ENCODE results near the gene IL26.

- TF ChIP-seq POLR2AphosphoS5 (IDR thresholded peaks at IDR 0.05): no peak
- TF ChIP-seq CTCF (IDR thresholded peaks at IDR 0.05): peak in 1 of 4 experiments; percentile 12
- no peak for TF ChIP-seq POLR2A (IDR thresholded peaks at IDR 0.05)
- no peak for TF ChIP-seq EP300 (IDR thresholded peaks at IDR 0.05)
Observed at GRCh38 chr12:68236421-68237059, 10.9 kb upstream of the IL26 start.

Data from gastroesophageal sphincter (tissue), 3 donors.